ENCODE data around the gene IGF2. TPM values are rescaled to one million over a fixed set of nuclear protein-coding genes. Genes with fewer than 3 reads are reported as not detected.

Gene IGF2
- total and polyA plus RNA-seq, 10 of the 15 experiments (the other 5 are each of a cell fraction or from before 2014, with no cell fraction given) = 0.41 TPM; not detected in 9

DNA sequence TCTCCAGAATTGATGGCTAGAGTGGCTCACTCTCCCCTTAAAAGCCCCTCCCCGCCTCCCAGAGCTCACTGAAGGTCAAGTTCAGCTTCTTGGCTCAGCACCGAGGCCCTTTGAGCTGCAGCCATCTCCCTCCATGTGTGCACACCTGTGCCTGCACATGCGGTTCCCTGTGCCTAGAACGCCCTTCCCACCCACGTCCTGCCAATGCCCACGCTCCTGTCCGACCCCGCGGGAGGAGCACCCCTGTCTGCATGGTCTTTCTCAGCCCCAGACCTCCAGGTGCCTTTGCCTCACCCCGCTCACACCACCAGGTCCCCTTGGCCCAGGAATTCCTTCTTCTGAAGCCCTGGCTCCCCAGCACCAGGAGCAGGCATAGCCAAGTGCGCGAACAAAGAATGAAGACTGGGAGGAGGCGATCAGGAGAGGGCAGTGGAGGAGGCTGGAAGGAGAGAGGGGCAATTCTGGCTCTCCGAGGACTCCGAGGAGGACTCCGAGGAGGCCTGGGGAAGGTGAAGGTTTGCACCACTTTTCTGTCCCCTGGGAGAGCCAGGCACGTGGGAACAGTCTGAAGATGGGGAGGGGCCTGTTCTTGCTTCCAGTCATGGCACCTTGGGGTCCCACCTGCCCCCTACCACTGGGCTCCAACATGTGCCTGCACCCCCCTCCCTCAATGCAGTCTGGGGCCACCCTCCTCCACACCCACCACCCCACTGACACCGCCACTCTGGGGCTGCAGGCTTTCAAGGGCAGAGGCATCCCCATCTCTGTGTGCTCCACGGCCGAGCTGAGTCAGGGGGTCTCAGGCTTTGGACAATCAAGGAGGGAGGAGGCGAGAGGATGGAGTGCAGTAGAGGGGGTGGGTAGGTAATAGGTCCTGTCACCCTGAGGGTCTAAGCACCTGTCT lies 17.7 kb downstream of the IGF2 start:
- 21% methylated on average over 21 of the region's 21 CpGs for WGBS (ENCODE audit: insufficient coverage, insufficient replicate concordance, low lambda C conversion rate, missing lambda C conversion rate)
- BruUV-seq (replicated peaks) = no TSS peak
- ATAC-seq = no peak
- RAD21 ChIA-PET (ENCODE audit: unreplicated experiment) = no interaction called here
- SMC1A ChIA-PET (ENCODE audit: uncharacterized antibody, unreplicated experiment) = no interaction called here
- intact Hi-C loops (cut with micrococcal nuclease; ENCODE audit: unreplicated experiment) (no loop called here), in situ Hi-C loops (cut with MboI) (no loop called here)
- H3K9me3 ChIP-seq (replicated peaks; ENCODE audit: control insufficient read depth, insufficient read depth, low read length) = no peaks in the 10 kb centered on the region; the same call in 2 of the 3 replicates
- no peak overlapping the region for H2AFZ ChIP-seq (ENCODE audit: control insufficient read depth, low read depth, low read length)
- H3K36me3 ChIP-seq (ENCODE audit: control insufficient read depth in 2 of 2, insufficient read depth in 2 of 2, low read length in 1 of 2) = no peaks in the 10 kb centered on the region
- H3K4me1 ChIP-seq (ENCODE audit: control insufficient read depth, insufficient read depth, low read length) = no peaks in the 10 kb centered on the region
- H4K20me1 ChIP-seq (ENCODE audit: control insufficient read depth, insufficient read depth) = no peaks in the 10 kb centered on the region
- no peaks in the 10 kb centered on the region for H3K79me2 ChIP-seq (ENCODE audit: control insufficient read depth, insufficient read depth, low read length)
- no peak for FAIRE-seq
- H3K27me3 ChIP-seq (replicated peaks in 1 of 2; ENCODE audit: control insufficient read depth in 2 of 2, insufficient read depth in 2 of 2, low read length in 1 of 2) = no peaks in the 10 kb centered on the region; a peak in 1 of 4 replicates
- H3K9ac ChIP-seq (ENCODE audit: control insufficient read depth, insufficient read depth, low read length) = no peak overlapping the region
- CTCF ChIA-PET = interaction anchor here (0.7 kb wide), 1 partner anchor 85 kb away, joined by 3 read pairs; no protein-coding TSS in a partner anchor
- POLR2A ChIA-PET = no interaction called here
- H3K27ac ChIP-seq (ENCODE audit: control insufficient read depth, insufficient read depth) = no peak overlapping the region
- DNase-seq (ENCODE audit: low read depth, low spot score) = no peak
- no peak overlapping the region for H3K4me2 ChIP-seq (ENCODE audit: control insufficient read depth, insufficient read depth)
- no peak overlapping the region for H3K4me3 ChIP-seq
- TF ChIP-seq ZNF622 (IDR thresholded peaks at IDR 0.05) = no peak
- no peak for TF ChIP-seq POLR2A (IDR thresholded peaks at IDR 0.05; ENCODE audit: low read depth, low read length)
- TF ChIP-seq, protein P1, sequence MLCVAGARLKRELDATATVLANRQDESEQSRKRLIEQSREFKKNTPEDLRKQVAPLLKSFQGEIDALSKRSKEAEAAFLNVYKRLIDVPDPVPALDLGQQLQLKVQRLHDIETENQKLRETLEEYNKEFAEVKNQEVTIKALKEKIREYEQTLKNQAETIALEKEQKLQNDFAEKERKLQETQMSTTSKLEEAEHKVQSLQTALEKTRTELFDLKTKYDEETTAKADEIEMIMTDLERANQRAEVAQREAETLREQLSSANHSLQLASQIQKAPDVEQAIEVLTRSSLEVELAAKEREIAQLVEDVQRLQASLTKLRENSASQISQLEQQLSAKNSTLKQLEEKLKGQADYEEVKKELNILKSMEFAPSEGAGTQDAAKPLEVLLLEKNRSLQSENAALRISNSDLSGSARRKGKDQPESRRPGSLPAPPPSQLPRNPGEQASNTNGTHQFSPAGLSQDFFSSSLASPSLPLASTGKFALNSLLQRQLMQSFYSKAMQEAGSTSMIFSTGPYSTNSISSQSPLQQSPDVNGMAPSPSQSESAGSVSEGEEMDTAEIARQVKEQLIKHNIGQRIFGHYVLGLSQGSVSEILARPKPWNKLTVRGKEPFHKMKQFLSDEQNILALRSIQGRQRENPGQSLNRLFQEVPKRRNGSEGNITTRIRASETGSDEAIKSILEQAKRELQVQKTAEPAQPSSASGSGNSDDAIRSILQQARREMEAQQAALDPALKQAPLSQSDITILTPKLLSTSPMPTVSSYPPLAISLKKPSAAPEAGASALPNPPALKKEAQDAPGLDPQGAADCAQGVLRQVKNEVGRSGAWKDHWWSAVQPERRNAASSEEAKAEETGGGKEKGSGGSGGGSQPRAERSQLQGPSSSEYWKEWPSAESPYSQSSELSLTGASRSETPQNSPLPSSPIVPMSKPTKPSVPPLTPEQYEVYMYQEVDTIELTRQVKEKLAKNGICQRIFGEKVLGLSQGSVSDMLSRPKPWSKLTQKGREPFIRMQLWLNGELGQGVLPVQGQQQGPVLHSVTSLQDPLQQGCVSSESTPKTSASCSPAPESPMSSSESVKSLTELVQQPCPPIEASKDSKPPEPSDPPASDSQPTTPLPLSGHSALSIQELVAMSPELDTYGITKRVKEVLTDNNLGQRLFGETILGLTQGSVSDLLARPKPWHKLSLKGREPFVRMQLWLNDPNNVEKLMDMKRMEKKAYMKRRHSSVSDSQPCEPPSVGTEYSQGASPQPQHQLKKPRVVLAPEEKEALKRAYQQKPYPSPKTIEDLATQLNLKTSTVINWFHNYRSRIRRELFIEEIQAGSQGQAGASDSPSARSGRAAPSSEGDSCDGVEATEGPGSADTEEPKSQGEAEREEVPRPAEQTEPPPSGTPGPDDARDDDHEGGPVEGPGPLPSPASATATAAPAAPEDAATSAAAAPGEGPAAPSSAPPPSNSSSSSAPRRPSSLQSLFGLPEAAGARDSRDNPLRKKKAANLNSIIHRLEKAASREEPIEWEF (IDR thresholded peaks at IDR 0.05; ENCODE audit: insufficient replicate concordance, low read depth, low read length) = no peak
- TF ChIP-seq HDGF (IDR thresholded peaks at IDR 0.05) = no peak
- TF ChIP-seq NFYA (IDR thresholded peaks at IDR 0.05; ENCODE audit: borderline replicate concordance, low read depth, low read length) = no peak
- TF ChIP-seq SMAD5 (IDR thresholded peaks at IDR 0.05; ENCODE audit: low read depth) = no peak
- no peak for TF ChIP-seq NKRF (conservative IDR thresholded peaks at IDR 0.05)
- TF ChIP-seq, protein P2, sequence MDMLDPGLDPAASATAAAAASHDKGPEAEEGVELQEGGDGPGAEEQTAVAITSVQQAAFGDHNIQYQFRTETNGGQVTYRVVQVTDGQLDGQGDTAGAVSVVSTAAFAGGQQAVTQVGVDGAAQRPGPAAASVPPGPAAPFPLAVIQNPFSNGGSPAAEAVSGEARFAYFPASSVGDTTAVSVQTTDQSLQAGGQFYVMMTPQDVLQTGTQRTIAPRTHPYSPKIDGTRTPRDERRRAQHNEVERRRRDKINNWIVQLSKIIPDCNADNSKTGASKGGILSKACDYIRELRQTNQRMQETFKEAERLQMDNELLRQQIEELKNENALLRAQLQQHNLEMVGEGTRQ (IDR thresholded peaks at IDR 0.05; ENCODE audit: borderline replicate concordance, low read depth, low read length) = no peak
- TF ChIP-seq, protein P3, sequence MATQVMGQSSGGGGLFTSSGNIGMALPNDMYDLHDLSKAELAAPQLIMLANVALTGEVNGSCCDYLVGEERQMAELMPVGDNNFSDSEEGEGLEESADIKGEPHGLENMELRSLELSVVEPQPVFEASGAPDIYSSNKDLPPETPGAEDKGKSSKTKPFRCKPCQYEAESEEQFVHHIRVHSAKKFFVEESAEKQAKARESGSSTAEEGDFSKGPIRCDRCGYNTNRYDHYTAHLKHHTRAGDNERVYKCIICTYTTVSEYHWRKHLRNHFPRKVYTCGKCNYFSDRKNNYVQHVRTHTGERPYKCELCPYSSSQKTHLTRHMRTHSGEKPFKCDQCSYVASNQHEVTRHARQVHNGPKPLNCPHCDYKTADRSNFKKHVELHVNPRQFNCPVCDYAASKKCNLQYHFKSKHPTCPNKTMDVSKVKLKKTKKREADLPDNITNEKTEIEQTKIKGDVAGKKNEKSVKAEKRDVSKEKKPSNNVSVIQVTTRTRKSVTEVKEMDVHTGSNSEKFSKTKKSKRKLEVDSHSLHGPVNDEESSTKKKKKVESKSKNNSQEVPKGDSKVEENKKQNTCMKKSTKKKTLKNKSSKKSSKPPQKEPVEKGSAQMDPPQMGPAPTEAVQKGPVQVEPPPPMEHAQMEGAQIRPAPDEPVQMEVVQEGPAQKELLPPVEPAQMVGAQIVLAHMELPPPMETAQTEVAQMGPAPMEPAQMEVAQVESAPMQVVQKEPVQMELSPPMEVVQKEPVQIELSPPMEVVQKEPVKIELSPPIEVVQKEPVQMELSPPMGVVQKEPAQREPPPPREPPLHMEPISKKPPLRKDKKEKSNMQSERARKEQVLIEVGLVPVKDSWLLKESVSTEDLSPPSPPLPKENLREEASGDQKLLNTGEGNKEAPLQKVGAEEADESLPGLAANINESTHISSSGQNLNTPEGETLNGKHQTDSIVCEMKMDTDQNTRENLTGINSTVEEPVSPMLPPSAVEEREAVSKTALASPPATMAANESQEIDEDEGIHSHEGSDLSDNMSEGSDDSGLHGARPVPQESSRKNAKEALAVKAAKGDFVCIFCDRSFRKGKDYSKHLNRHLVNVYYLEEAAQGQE (IDR thresholded peaks at IDR 0.05; ENCODE audit: low read depth, low read length) = no peak
- no peak for TF ChIP-seq MTA2 (IDR thresholded peaks at IDR 0.05; ENCODE audit: low read depth)
- no peak for TF ChIP-seq SMAD1 (IDR thresholded peaks at IDR 0.05; ENCODE audit: low read depth, partially characterized antibody)

All from GM12878 (cell line).